CD4-positive, alpha-beta T cell treated with Interferon gamma for 1 hour (primary cell): Measurements from ENCODE around the gene ENKD1.

ENCODE experiments used
- DNase-seq: peaks from one replicate; pipeline ENCODE4 v3.0.0-alpha.2; 2020

The ENKD1 gene

GRCh38 chr16:67648764-67649407 is 17.7 kb downstream of the ENKD1 start:
- DNase-seq = no peak

GRCh38 chr16:67648088-67648763 is 18.3 kb downstream of the ENKD1 start:
- no peak for DNase-seq

GRCh38 chr16:67647681-67648080 is 18.9 kb downstream of the ENKD1 start:
- DNase-seq = no peak

GRCh38 chr16:67647111-67647651 is 19.4 kb downstream of the ENKD1 start:
- no peak for DNase-seq

- DNase-seq = no peak
Observed at GRCh38 chr16:67645397-67646121, 21.0 kb downstream of the ENKD1 start.

GRCh38 chr16:67644038-67644437 is 22.5 kb downstream of the ENKD1 start:
- no peak for DNase-seq

GRCh38 chr16:67641779-67642708 is 24.5 kb downstream of the ENKD1 start:
- no peak for DNase-seq

- no peak for DNase-seq
Observed at GRCh38 chr16:67637625-67638024, 28.9 kb downstream of the ENKD1 start.

- no peak for DNase-seq
Observed at GRCh38 chr16:67636713-67637112, 29.8 kb downstream of the ENKD1 start.

- DNase-seq = no peak
Observed at GRCh38 chr16:67632415-67633172, 34.0 kb downstream of the ENKD1 start.

- DNase-seq = no peak
Observed at GRCh38 chr16:67628216-67628615, 38.3 kb downstream of the ENKD1 start.

- no peak for DNase-seq
Observed at GRCh38 chr16:67613808-67614207, 52.7 kb downstream of the ENKD1 start.
